HG03378 (cell line): Measurements from ENCODE around the gene CC2D2A.
"Not testable (repeated sequence)": the region's sequence is repeated elsewhere in the genome, so short reads cannot be mapped to it uniquely, and the experiment has no call there.

Source experiments
- ATAC-seq: cut with Tn5 transposase; IDR thresholded peaks from one replicate; pipeline ENCODE4 v1.9.1; 2021; ENCODE audit warnings: mild to moderate bottlenecking, moderate library complexity; ENCODE audit not compliant: unreplicated experiment

The CC2D2A gene

GRCh38 chr4:15556511-15557092 lies 86.9 kb downstream of the CC2D2A start:
- no peak for ATAC-seq

- ATAC-seq, result no peak
Observed at GRCh38 chr4:15557786-15558550, 88.3 kb downstream of the CC2D2A start.

- no peak for ATAC-seq
Observed at GRCh38 chr4:15558561-15558960, 88.9 kb downstream of the CC2D2A start.

- ATAC-seq, result no peak
Observed at GRCh38 chr4:15562114-15562513, 92.4 kb downstream of the CC2D2A start.

- no peak for ATAC-seq
Observed at GRCh38 chr4:15562623-15563022, 92.9 kb downstream of the CC2D2A start.

GRCh38 chr4:15563871-15564270 lies 94.2 kb downstream of the CC2D2A start:
- no peak for ATAC-seq

GRCh38 chr4:15568821-15569220 lies 99.1 kb downstream of the CC2D2A start:
- ATAC-seq, result no peak

GRCh38 chr4:15569746-15570145 lies 100.1 kb downstream of the CC2D2A start:
- ATAC-seq, result no peak

GRCh38 chr4:15575966-15576365 lies 106.3 kb downstream of the CC2D2A start:
- ATAC-seq, result no peak

- ATAC-seq, result no peak
Observed at GRCh38 chr4:15577508-15577907, 107.8 kb downstream of the CC2D2A start.

GRCh38 chr4:15584785-15585184 lies 115.1 kb downstream of the CC2D2A start:
- ATAC-seq, result no peak

GRCh38 chr4:15585331-15585730 lies 115.6 kb downstream of the CC2D2A start:
- ATAC-seq, result no peak

- ATAC-seq, result no peak
Observed at GRCh38 chr4:15586066-15586465, 116.4 kb downstream of the CC2D2A start.

- no peak for ATAC-seq
Observed at GRCh38 chr4:15587649-15588048, 118.0 kb downstream of the CC2D2A start.

GRCh38 chr4:15592799-15593198 lies 123.1 kb downstream of the CC2D2A start:
- no peak for ATAC-seq

GRCh38 chr4:15598644-15599043 lies 129.0 kb downstream of the CC2D2A start:
- no peak for ATAC-seq

- no peak for ATAC-seq
Observed at GRCh38 chr4:15600176-15600575, 130.5 kb downstream of the CC2D2A start.

- no peak for ATAC-seq
Observed at GRCh38 chr4:15601862-15602261, 132.2 kb downstream of the CC2D2A start.

GRCh38 chr4:15605537-15605936 lies 135.9 kb downstream of the CC2D2A start:
- ATAC-seq, result no peak

GRCh38 chr4:15610855-15611254 lies 141.2 kb downstream of the CC2D2A start:
- no peak for ATAC-seq

GRCh38 chr4:15612136-15612535 lies 142.5 kb downstream of the CC2D2A start:
- ATAC-seq, result no peak

- ATAC-seq, result not testable (repeated sequence)
Observed at GRCh38 chr4:15614891-15615290, 145.2 kb downstream of the CC2D2A start.

- not testable (repeated sequence) for ATAC-seq
Observed at GRCh38 chr4:15617407-15617806, 147.7 kb downstream of the CC2D2A start.
